HUES48 (cell line): ENCODE measurements around the gene FOLR1.

Experiments
- H3K27ac ChIP-seq: one replicate; pipeline ENCODE4 v1.7.0; 2013; ENCODE audit warnings: low read depth, low read length, inconsistent platforms
- H3K27me3 ChIP-seq: 2 replicates; pipeline ENCODE4 v1.6.1; 2013; ENCODE audit warnings: mild to moderate bottlenecking, low read length; ENCODE audit not compliant: control insufficient read depth, insufficient read depth
- H3K36me3 ChIP-seq: 2 replicates; pipeline ENCODE4 v1.6.1; 2013; ENCODE audit warnings: low read length; ENCODE audit not compliant: control insufficient read depth, insufficient read depth
- H3K4me1 ChIP-seq: 2 replicates; pipeline ENCODE4 v1.6.1; 2013; ENCODE audit warnings: mild to moderate bottlenecking, low read length; ENCODE audit not compliant: control insufficient read depth, insufficient read depth
- H3K4me3 ChIP-seq: 2 replicates; pipeline ENCODE4 v1.5.1; 2013; ENCODE audit warnings: mild to moderate bottlenecking, low read depth, low read length
- H3K9ac ChIP-seq: 2 replicates; pipeline ENCODE4 v1.6.1; 2013; ENCODE audit warnings: mild to moderate bottlenecking, low read depth, low read length, moderate library complexity
- H3K9me3 ChIP-seq: 2 replicates; pipeline ENCODE4 v1.6.1; 2013; ENCODE audit warnings: low read length; ENCODE audit not compliant: control insufficient read depth, insufficient read depth

FOLR1 gene

DNA sequence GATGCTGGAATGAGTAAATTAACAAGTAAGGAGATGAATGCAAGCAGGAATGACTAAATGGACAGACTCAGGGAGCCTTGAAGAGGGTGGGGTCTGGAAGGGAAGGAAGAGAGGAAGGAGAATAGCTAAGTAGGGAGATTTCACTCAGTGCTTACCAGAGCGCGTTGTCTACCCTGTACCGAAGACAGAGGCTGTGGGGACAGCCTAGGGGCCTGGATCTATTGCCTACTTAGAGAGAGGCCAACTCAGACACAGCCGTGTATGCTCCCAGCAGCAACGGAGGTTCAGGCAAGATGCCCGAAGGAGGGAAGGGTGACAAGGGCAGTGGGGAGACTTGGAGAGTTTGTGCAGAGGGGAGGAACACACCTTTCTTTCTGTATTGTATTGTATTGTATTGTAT, 24.7 kb downstream of the FOLR1 start, which contains the start of gene FOLR2:
FOLR2 (plus strand) TSS at position 157 of the 400 bp plus-strand sequence. CDS start 1,791 bp downstream, outside the sequence.
- no peak within 1 kb of the TSS for H3K27ac ChIP-seq
- no peaks in the 10 kb centered on the region for H3K36me3 ChIP-seq
- no peak within 1 kb of the TSS for H3K4me3 ChIP-seq
- H3K4me1 ChIP-seq: no peaks in the 10 kb centered on the region; the same call in 1 of the 2 replicates
- H3K9ac ChIP-seq: no peak within 1 kb of the TSS
- H3K9me3 ChIP-seq: no peaks in the 10 kb centered on the region
- peaks cover 3% of the 10 kb centered on the region; the same call in 1 of the 2 replicates for H3K27me3 ChIP-seq

DNA sequence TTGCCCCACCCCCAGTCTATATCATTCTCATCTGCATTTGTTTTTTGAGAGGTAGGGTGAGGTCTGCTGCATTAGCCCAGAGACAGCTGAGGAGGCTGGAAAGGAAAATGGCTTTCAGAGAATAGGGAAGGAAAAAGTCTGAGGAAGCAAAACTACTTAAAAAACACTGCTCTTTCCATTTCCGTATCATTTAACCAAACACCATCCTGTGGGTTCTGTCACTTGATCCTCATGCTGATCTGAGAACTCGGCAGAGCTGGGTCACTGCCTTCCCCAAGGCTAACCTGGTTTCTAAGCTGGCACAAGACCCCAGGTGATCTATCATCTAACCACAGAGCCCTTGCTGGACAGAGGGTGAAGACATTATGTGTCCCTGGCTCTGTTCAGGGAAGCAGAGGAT, 25.9 kb downstream of the FOLR1 start:
- no peak overlapping the region for H3K4me3 ChIP-seq
- H3K9ac ChIP-seq: no peak overlapping the region
- H3K27ac ChIP-seq: no peak overlapping the region
- no peaks in the 10 kb centered on the region for H3K36me3 ChIP-seq
- H3K4me1 ChIP-seq: peaks cover 8% of the 10 kb centered on the region
- H3K9me3 ChIP-seq: no peaks in the 10 kb centered on the region
- H3K27me3 ChIP-seq: peaks cover 3% of the 10 kb centered on the region; the same call in 1 of the 2 replicates

DNA sequence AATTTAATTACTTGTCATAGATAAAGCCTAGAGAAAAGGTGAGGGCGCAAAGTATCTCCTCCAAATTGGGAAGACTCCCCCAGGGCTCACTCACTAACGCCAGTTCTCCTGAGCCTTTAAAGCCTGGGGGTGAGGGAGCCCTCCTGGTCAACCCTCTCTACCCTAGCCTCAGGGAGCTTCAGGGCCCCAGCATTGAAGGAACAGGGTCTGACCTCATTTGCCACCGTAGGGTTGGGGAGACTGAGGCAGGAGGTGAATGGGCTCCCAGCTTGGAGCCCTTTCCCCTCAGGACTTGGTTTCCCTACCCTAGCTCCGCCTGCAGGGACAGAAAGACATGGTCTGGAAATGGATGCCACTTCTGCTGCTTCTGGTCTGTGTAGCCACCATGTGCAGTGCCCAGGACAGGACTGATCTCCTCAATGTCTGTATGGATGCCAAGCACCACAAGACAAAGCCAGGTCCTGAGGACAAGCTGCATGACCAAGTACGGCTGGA, 26.4 kb downstream of the FOLR1 start:
- Histone ChIP-seq H3K27ac (no peak overlapping the region), H3K36me3 (no peaks in the 10 kb centered on the region), H3K27me3 (peaks cover 3% of the 10 kb centered on the region; the same call in 1 of the 2 replicates), H3K9me3 (no peaks in the 10 kb centered on the region), H3K4me3 (no peak overlapping the region), H3K4me1 (peaks cover 9% of the 10 kb centered on the region), H3K9ac (no peak overlapping the region)

DNA sequence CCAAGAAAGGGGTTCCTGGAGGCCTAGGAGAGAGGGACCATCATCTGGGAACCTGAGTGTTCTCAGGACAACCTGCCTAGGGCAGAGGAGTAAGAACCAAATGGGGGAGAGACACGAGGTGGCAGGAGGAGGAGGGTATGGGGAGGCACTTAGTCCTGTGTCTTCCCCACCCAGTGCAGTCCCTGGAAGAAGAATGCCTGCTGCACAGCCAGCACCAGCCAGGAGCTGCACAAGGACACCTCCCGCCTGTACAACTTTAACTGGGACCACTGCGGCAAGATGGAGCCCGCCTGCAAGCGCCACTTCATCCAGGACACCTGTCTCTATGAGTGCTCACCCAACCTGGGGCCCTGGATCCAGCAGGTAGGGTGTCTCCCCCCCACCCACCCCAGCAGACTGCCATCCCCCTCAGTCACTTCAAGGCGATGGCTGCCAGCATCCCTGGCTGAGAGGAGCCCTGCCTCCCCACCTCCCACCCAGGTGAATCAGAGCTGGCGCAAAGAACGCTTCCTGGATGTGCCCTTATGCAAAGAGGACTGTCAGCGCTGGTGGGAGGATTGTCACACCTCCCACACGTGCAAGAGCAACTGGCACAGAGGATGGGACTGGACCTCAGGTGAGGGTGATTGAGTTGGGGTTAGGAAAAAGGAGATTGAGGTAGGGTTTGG, 28.9 kb downstream of the FOLR1 start:
- Histone ChIP-seq H3K27me3 (no peaks in the 10 kb centered on the region; the same call in 1 of the 2 replicates), H3K27ac (no peak overlapping the region), H3K36me3 (no peaks in the 10 kb centered on the region), H3K4me3 (no peak overlapping the region), H3K4me1 (peaks cover 12% of the 10 kb centered on the region), H3K9me3 (no peaks in the 10 kb centered on the region), H3K9ac (no peak overlapping the region)

GRCh38 chr11:72221386-72222075, 29.6 kb downstream of the FOLR1 start:
- H3K4me3 ChIP-seq: no peak overlapping the region
- peaks cover 12% of the 10 kb centered on the region for H3K4me1 ChIP-seq
- H3K27ac ChIP-seq: no peak overlapping the region
- no peaks in the 10 kb centered on the region for H3K36me3 ChIP-seq
- no peaks in the 10 kb centered on the region for H3K9me3 ChIP-seq
- H3K9ac ChIP-seq: no peak overlapping the region
- no peaks in the 10 kb centered on the region; the same call in 1 of the 2 replicates for H3K27me3 ChIP-seq

DNA sequence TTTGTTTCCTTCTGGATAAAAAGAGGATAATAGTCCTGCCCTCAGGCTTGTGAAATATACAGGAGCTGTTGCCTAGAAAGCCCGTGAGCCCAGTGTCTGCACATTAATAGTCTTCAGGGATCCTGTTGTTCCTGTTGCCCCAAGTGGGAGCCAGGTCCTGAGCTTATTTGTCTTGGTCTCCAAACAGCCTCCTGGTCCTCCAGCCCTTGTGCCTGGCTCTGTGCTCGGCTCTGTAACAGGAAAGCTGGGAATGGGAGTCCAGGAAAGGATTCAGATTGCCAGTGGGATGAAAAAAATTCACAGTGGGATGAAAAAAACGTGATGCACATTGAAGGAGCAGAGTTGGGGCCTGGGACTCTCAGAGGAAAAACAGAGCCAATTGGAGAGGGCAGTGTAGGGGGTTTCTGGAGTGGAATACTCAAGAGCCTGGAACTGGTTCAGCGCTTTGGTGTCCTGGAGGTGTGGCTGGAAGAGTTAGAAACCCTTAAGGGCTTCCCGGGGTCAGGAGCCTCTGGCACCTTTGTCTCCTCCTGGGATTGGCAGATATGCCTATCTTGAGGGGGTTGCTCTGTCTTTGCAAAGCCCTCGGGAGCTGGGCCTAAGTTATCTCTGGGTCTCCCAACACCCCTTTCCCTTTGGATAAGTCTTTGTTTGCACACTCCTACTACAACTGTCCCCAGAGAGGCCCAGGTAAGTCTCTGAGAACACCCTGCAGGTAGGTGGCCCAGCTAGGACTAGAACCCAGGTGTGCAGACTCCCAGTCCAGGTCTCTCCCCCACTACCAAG, 30.4 kb downstream of the FOLR1 start:
- Histone ChIP-seq H3K27me3 (no peaks in the 10 kb centered on the region; the same call in 1 of the 2 replicates), H3K36me3 (peaks cover 3% of the 10 kb centered on the region; the same call in 1 of the 2 replicates), H3K4me3 (peak overlapping the region; percentile 88), H3K9me3 (no peaks in the 10 kb centered on the region), H3K9ac (no peak overlapping the region), H3K4me1 (peaks cover 12% of the 10 kb centered on the region), H3K27ac (peak overlapping the region; percentile 89)

DNA sequence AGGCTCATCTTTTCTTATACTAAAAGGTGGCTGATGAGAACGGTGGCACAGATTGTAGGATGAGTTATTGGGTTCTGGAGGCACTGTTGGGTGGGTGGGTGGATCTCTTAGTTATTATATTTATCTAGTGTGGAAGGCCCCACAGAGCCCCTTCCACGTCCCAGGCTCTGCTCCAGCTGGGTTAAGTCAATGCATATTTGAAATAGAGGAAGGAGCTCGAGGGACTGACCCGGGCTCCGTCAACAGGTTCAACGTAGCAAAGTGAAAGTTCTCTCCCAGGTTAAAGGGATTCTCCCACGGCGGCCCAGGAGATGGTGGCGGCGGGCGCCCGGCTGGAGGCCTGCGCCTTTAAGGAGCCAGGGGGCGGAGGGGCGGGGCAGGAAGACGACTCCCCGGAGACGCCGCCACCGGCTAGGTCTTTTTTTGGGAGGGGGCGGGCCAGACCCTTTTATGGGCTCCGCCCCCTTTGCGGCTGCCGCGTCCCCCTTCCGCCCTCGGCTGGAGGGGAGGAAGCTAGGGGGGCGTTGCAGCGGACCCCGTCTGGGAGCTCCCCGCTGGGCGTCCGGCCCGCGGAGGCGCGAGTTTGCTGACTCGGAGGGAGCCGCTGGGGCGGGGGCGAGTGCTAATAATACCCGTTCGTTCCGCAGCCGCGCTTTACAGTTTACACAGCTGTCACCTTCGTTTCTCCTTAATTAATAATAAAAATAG, 31.1 kb downstream of the FOLR1 start:
- Histone ChIP-seq H3K27me3 (no peaks in the 10 kb centered on the region), H3K9ac (peak overlapping the region; percentile 61; the same call in 1 of the 2 replicates), H3K4me3 (peak overlapping the region; percentile 88), H3K9me3 (no peaks in the 10 kb centered on the region), H3K36me3 (peaks cover 6% of the 10 kb centered on the region), H3K4me1 (peaks cover 12% of the 10 kb centered on the region), H3K27ac (peak overlapping the region; percentile 89)

DNA sequence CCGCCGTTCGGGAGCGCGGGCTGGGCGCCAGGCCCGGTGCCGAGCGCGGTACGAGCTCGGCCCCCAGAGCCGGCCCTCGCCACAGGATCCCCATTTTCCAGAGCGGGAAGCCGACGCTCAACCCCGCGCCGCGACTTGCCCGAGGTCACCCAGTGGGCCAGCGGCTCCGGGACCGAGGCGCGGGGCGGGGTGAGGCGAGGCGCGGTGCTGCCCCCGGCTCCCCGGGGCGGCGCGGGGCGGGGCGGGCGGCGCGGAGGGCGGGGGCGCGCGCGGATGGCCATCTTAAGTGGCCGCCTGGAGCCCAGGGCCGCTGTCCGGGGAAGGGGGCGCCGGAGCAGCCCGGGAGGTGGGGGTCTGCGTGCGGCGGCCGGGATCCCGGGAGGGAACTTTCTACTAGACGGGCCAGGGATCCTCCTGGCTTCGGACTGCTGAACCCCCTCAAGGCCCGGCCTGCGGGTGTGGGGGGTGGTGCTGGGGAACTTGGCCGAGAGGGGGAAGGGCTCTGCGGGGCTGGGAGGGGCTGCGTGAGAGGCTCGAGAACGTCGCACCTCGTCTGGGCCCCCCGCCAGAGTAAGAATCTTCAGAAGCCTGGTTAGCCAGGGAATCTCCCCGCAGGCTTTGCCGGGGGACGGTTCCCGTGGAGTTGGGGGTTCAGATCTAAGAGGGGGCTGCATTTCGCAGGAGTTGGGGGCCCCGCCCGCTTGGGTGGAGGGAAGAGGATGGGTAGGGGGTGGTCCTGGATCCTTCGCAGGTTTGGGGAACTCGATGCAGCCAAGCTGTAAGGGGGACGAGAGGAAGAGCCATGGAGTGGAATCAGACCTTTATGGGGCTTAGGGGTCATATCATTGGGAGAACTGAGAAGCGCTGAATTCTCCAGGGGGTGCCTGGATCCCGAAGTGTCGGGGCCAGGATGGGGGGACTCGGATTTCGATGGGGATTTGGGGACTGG, 31.9 kb downstream of the FOLR1 start:
- Histone ChIP-seq H3K9me3 (no peaks in the 10 kb centered on the region), H3K4me3 (peak overlapping the region; percentile 88), H3K27me3 (no peaks in the 10 kb centered on the region), H3K27ac (peak overlapping the region; percentile 89), H3K9ac (peak overlapping the region; percentile 67), H3K36me3 (peaks cover 14% of the 10 kb centered on the region), H3K4me1 (peaks cover 12% of the 10 kb centered on the region)

GRCh38 chr11:72224564-72225410, 32.8 kb downstream of the FOLR1 start, which contains the start of gene INPPL1:
Gene INPPL1, plus strand, starts transcription at chr11:72224767. Its CDS starts 218 bp downstream, at chr11:72224985.
- Histone ChIP-seq H3K4me3 (peak within 1 kb of the TSS; percentile 88), H3K27ac (peak within 1 kb of the TSS; percentile 89), H3K9ac (peak within 1 kb of the TSS; percentile 67), H3K36me3 (peaks cover 23% of the 10 kb centered on the region), H3K4me1 (peaks cover 12% of the 10 kb centered on the region), H3K27me3 (no peaks in the 10 kb centered on the region), H3K9me3 (no peaks in the 10 kb centered on the region)
